Neural cell (in vitro differentiated cells): Measurements from ENCODE around the gene UHRF2. TPM values are rescaled to one million over a fixed set of nuclear protein-coding genes. Genes with fewer than 3 reads are reported as not detected.

Experiments used
- H2AFZ ChIP-seq: fragments of 200-600, 300-800 bp; sonication (generic), shearing (Covaris generic); 2 replicates; pipeline ENCODE4 v1.6.0; 2014; ENCODE audit warnings: low read depth, mild to moderate bottlenecking, antibody characterized with exemption, low read length, moderate library complexity
- H3F3A ChIP-seq: fragments of 200-600 bp; shearing (Covaris generic); 2 replicates; pipeline ENCODE4 v1.6.1; 2016; ENCODE audit warnings: mild to moderate bottlenecking, moderate library complexity, mixed read lengths, antibody characterized with exemption, low read length; ENCODE audit not compliant: insufficient read depth, poor library complexity, severe bottlenecking
- H3K27ac ChIP-seq: fragments of 200-600, 300-800 bp; sonication (generic), shearing (Covaris generic); 2 replicates; pipeline ENCODE4 v1.5.1; 2014; ENCODE audit warnings: mild to moderate bottlenecking, low read length, moderate library complexity
- H3K27me3 ChIP-seq: fragments of 300-800, 200-600 bp; sonication (generic), shearing (Covaris generic); 2 replicates; pipeline ENCODE4 v1.6.0; 2014; ENCODE audit warnings: mild to moderate bottlenecking, low read depth, low read length, moderate library complexity; ENCODE audit not compliant: insufficient read depth
- H3K36me3 ChIP-seq: fragments of 300-800, 200-600 bp; sonication (generic), shearing (Covaris generic); 2 replicates; pipeline ENCODE4 v1.5.1; 2014; ENCODE audit warnings: mild to moderate bottlenecking, antibody characterized with exemption, low read length, moderate library complexity; ENCODE audit not compliant: insufficient read depth
- H3K4me2 ChIP-seq: fragments of 300-800, 200-600 bp; sonication (generic), shearing (Covaris generic); 2 replicates; pipeline ENCODE4 v1.6.0; 2014; ENCODE audit warnings: mild to moderate bottlenecking, low read length
- H3K4me3 ChIP-seq: fragments of 300-800, 200-600 bp; sonication (generic), shearing (Covaris generic); 2 replicates; pipeline ENCODE4 v1.5.1; 2014; ENCODE audit warnings: mild to moderate bottlenecking, low read length, moderate library complexity
- H3K79me2 ChIP-seq: fragments of 200-600 bp; shearing (Covaris generic); replicated peaks from 2 replicates; pipeline ENCODE4 v1.6.0; 2014; ENCODE audit warnings: mild to moderate bottlenecking, low read length, moderate library complexity; ENCODE audit not compliant: insufficient read depth
- H3K9ac ChIP-seq: fragments of 300-800, 200-600 bp; sonication (generic), shearing (Covaris generic); 2 replicates; pipeline ENCODE4 v1.6.1; 2016; ENCODE audit warnings: mild to moderate bottlenecking, low read length, mixed read lengths
- H3K9me2 ChIP-seq: fragments of 200-600 bp; shearing (Covaris generic); 2 replicates; pipeline ENCODE4 v1.6.1; 2016; ENCODE audit warnings: mild to moderate bottlenecking, low read length, mixed read lengths; ENCODE audit not compliant: insufficient read depth
- H3K9me3 ChIP-seq: fragments of 200-600, 300-800 bp; sonication (generic), shearing (Covaris generic); 2 replicates; pipeline ENCODE4 v1.6.1; 2016; ENCODE audit warnings: mild to moderate bottlenecking, mixed run types, low read length, moderate library complexity, mixed read lengths
- H4K20me1 ChIP-seq: fragments of 200-600 bp; shearing (Covaris generic); 2 replicates; pipeline ENCODE4 v1.6.1; 2016; ENCODE audit warnings: mild to moderate bottlenecking, mixed run types; ENCODE audit not compliant: insufficient read depth
- EP300 ChIP-seq: fragments of 450-650 bp; conservative IDR thresholded peaks from 2 replicates; pipeline ENCODE4 v1.6.1; 2014; ENCODE audit warnings: antibody characterized with exemption, mild to moderate bottlenecking, moderate library complexity; ENCODE audit not compliant: poor library complexity, severe bottlenecking
- EZH2 ChIP-seq: fragments of 200-600, 300-800 bp; shearing (Covaris generic), sonication (generic); IDR thresholded peaks from 2 replicates; pipeline ENCODE4 v1.6.1; 2014; ENCODE audit warnings: antibody characterized with exemption, low read length, borderline replicate concordance, mild to moderate bottlenecking; ENCODE audit not compliant: insufficient read depth, poor library complexity, severe bottlenecking
- MXI1 ChIP-seq: fragments of 450-650 bp; conservative IDR thresholded peaks from 2 replicates; pipeline ENCODE4 v1.6.1; 2014; ENCODE audit warnings: antibody characterized with exemption, mild to moderate bottlenecking; ENCODE audit not compliant: poor library complexity, severe bottlenecking
- POLR2AphosphoS5 ChIP-seq: IDR thresholded peaks from 2 replicates; pipeline ENCODE4 v1.6.1; 2012
- RAD21 ChIP-seq: fragments of 450-650 bp; conservative IDR thresholded peaks from 2 replicates; pipeline ENCODE4 v1.6.1; 2014; ENCODE audit warnings: antibody characterized with exemption, mild to moderate bottlenecking, moderate library complexity
- SMC3 ChIP-seq: fragments of 450-650 bp; conservative IDR thresholded peaks from 2 replicates; pipeline ENCODE4 v1.6.1; 2014; ENCODE audit warnings: antibody characterized with exemption, mild to moderate bottlenecking, moderate library complexity; ENCODE audit not compliant: poor library complexity
- TAF1 ChIP-seq: IDR thresholded peaks from 2 replicates; pipeline ENCODE4 v1.6.1; 2012; ENCODE audit warnings: low read depth
- polyA plus RNA-seq: library from polyadenylated mRNA; depleted of rRNA; stranded (reverse); fragments of >200 nt; gene quantifications from 2 replicates; pipeline ENCODE4 v1.2.3, GENCODE V29; 2014
- TF ChIP-seq, protein P1 (sequence below): fragments of 450-650 bp; IDR thresholded peaks from 2 replicates; pipeline ENCODE4 v1.5.1; 2014; ENCODE audit warnings: antibody characterized with exemption, mild to moderate bottlenecking, moderate library complexity; ENCODE audit not compliant: poor library complexity, severe bottlenecking
- TF ChIP-seq, protein P2 (sequence below): IDR thresholded peaks from 2 replicates; pipeline ENCODE4 v1.6.1; 2012; ENCODE audit warnings: borderline replicate concordance

Gene UHRF2
- polyA plus RNA-seq, 1 donor from 2014 or later, result 96.6 TPM

DNA sequence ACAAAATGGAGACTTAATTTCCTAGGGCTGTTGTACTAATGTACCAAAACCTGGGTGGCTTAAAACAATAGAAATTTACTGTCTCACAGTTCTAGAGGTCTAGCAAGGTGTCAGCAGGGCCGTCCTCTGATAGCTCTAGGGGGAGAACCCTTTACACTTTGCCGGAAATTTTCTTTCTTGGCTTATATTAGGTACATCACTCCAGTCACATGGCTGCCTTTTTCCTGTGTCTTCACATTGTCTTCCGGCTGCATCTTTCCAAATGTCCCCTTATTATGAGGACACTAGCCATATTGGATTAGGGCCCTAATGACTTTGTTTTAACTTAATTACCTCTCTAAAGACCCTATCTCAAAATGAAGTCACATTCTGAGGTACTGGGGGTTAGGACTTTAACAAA lies 5.8 kb downstream of the UHRF2 start:
- H3K27ac ChIP-seq, result no peak overlapping the region
- TF ChIP-seq POLR2AphosphoS5, result no peak
- TF ChIP-seq EP300, result no peak
- TF ChIP-seq EZH2, result no peak
- TF ChIP-seq, protein P1, sequence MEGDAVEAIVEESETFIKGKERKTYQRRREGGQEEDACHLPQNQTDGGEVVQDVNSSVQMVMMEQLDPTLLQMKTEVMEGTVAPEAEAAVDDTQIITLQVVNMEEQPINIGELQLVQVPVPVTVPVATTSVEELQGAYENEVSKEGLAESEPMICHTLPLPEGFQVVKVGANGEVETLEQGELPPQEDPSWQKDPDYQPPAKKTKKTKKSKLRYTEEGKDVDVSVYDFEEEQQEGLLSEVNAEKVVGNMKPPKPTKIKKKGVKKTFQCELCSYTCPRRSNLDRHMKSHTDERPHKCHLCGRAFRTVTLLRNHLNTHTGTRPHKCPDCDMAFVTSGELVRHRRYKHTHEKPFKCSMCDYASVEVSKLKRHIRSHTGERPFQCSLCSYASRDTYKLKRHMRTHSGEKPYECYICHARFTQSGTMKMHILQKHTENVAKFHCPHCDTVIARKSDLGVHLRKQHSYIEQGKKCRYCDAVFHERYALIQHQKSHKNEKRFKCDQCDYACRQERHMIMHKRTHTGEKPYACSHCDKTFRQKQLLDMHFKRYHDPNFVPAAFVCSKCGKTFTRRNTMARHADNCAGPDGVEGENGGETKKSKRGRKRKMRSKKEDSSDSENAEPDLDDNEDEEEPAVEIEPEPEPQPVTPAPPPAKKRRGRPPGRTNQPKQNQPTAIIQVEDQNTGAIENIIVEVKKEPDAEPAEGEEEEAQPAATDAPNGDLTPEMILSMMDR, result no peak
- no peak for TF ChIP-seq SMC3
- no peak for TF ChIP-seq TAF1
- no peak for TF ChIP-seq RAD21
- no peak for TF ChIP-seq MXI1
- TF ChIP-seq, protein P2, sequence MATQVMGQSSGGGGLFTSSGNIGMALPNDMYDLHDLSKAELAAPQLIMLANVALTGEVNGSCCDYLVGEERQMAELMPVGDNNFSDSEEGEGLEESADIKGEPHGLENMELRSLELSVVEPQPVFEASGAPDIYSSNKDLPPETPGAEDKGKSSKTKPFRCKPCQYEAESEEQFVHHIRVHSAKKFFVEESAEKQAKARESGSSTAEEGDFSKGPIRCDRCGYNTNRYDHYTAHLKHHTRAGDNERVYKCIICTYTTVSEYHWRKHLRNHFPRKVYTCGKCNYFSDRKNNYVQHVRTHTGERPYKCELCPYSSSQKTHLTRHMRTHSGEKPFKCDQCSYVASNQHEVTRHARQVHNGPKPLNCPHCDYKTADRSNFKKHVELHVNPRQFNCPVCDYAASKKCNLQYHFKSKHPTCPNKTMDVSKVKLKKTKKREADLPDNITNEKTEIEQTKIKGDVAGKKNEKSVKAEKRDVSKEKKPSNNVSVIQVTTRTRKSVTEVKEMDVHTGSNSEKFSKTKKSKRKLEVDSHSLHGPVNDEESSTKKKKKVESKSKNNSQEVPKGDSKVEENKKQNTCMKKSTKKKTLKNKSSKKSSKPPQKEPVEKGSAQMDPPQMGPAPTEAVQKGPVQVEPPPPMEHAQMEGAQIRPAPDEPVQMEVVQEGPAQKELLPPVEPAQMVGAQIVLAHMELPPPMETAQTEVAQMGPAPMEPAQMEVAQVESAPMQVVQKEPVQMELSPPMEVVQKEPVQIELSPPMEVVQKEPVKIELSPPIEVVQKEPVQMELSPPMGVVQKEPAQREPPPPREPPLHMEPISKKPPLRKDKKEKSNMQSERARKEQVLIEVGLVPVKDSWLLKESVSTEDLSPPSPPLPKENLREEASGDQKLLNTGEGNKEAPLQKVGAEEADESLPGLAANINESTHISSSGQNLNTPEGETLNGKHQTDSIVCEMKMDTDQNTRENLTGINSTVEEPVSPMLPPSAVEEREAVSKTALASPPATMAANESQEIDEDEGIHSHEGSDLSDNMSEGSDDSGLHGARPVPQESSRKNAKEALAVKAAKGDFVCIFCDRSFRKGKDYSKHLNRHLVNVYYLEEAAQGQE, result no peak
- H3K9me3 ChIP-seq, result no peaks in the 10 kb centered on the region
- no peaks in the 10 kb centered on the region for H4K20me1 ChIP-seq
- no peak overlapping the region for H3K4me3 ChIP-seq
- H3K4me2 ChIP-seq, result no peak overlapping the region
- H3K36me3 ChIP-seq, result peaks cover 3% of the 10 kb centered on the region
- no peaks in the 10 kb centered on the region for H3K27me3 ChIP-seq
- no peak overlapping the region for H2AFZ ChIP-seq
- H3K9me2 ChIP-seq, result no peaks in the 10 kb centered on the region
- no peak overlapping the region for H3K9ac ChIP-seq
- peaks cover 92% of the 10 kb centered on the region for H3K79me2 ChIP-seq
- no peaks in the 10 kb centered on the region for H3F3A ChIP-seq

DNA sequence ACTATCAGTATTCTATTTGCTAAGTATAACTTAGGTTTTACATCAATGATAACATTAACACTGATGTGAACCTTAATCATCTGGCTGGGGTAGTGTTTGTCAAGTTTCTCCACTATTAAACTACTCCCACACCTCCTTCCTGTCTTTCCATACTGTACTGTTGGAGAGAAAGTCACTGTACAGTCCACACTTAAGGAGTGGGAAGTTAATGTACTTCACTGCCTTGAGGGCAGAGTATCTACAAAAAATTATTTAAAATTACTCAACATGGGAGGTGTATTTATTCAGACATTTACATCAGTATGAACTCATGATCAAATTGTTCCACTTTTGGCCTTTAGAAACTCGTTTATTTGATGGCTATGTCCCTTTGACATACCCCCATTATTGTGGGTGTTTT lies 11.9 kb downstream of the UHRF2 start:
- H3K27me3 ChIP-seq, result no peaks in the 10 kb centered on the region
- H3F3A ChIP-seq, result no peaks in the 10 kb centered on the region
- H3K9me2 ChIP-seq, result no peaks in the 10 kb centered on the region
- H2AFZ ChIP-seq, result no peak overlapping the region
- H4K20me1 ChIP-seq, result no peaks in the 10 kb centered on the region
- H3K79me2 ChIP-seq, result peaks cover 76% of the 10 kb centered on the region
- no peaks in the 10 kb centered on the region for H3K9me3 ChIP-seq
- H3K27ac ChIP-seq, result no peak overlapping the region
- H3K9ac ChIP-seq, result no peak overlapping the region
- TF ChIP-seq EZH2 (no peak), EP300 (no peak), TAF1 (no peak), RAD21 (no peak), MXI1 (no peak)
- TF ChIP-seq, protein P2, result no peak
- TF ChIP-seq, protein P1, result no peak
- H3K36me3 ChIP-seq, result peaks cover 3% of the 10 kb centered on the region
- H3K4me2 ChIP-seq, result no peak overlapping the region
- H3K4me3 ChIP-seq, result no peak overlapping the region
